Liver (tissue), 3 donors: ENCODE results near the gene SDK2.

Source experiments
- HNF4A ChIP-seq, 2 donors: conservative IDR thresholded peaks; 2 replicates each; pipeline ENCODE4 v1.6.1; 2016; ENCODE audit warnings: antibody characterized with exemption in 2 of 2, mild to moderate bottlenecking in 2 of 2
- JUND ChIP-seq, 2 donors: IDR thresholded peaks; 2 replicates each; pipeline ENCODE4 v1.6.1; 2016; ENCODE audit warnings: antibody characterized with exemption in 2 of 2
- RAD21 ChIP-seq, 2 donors: IDR thresholded peaks; 2 replicates each; pipeline ENCODE4 v1.6.1; 2016; ENCODE audit warnings: antibody characterized with exemption in 2 of 2, mild to moderate bottlenecking in 2 of 2
- YY1 ChIP-seq: IDR thresholded peaks from 2 replicates; pipeline ENCODE4 v1.6.1; 2016; ENCODE audit warnings: antibody characterized with exemption, mild to moderate bottlenecking
- TF ChIP-seq, protein P1 (sequence below): fragments of 150-350 bp; IDR thresholded peaks from 2 replicates; pipeline ENCODE4 v1.5.1; 2017; ENCODE audit warnings: improper control_type of control experiment, low read depth, low read length; ENCODE audit not compliant: missing input control
- TF ChIP-seq, protein P2 (sequence below): IDR thresholded peaks from 2 replicates; pipeline ENCODE4 v1.6.1; 2016; ENCODE audit warnings: antibody characterized with exemption
- TF ChIP-seq, protein P3 (sequence below): IDR thresholded peaks from 2 replicates; pipeline ENCODE4 v1.6.1; 2016; ENCODE audit warnings: antibody characterized with exemption, mild to moderate bottlenecking
- donor health status: healthy.
- donor health status: healthy.

DNA sequence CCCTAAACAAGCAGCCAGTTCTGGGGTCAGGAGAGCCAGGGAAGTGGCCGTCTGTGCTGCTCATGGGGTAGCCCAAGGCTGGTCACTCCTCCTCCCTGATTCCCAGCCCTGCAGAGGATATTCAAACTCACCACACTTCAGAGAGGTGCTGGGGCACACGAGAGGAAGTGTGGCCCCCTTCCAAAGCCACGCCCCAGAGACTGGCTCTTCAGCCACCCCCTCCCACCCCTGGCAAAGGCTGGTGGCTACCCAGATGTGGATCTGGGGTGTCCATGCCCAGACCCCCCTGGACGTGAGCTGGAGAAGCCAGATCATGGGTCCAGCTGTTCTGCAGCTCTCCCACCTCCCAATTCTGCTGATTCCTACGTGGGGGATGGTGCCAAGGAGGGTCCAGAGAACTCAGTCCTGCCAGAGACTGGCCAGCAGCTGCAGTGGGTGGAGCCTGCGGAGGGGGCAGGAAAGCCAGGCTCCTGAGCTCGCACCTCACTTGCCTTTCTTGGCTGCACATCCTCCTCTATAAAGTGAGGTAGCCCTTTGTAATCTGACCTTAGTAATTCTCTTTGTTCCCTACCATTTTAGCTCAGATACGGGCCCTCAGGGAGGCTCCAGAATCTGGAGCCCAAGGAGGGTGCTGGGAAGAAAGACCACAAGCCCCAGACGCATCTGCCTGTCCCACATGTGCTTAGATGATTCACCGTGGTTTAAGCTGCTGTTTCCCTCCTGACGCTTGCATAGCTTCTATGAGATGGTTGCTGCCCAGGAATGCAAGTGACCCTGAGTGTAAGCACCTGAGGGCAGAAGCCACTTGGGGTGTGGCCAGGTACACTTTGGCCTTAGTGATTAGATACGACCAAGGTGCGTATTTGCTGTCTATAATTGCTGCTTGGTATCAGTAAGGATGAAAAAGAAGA lies 15.3 kb downstream of the SDK2 start:
- no peak for TF ChIP-seq RAD21 (IDR thresholded peaks at IDR 0.05)
- TF ChIP-seq, protein P1, sequence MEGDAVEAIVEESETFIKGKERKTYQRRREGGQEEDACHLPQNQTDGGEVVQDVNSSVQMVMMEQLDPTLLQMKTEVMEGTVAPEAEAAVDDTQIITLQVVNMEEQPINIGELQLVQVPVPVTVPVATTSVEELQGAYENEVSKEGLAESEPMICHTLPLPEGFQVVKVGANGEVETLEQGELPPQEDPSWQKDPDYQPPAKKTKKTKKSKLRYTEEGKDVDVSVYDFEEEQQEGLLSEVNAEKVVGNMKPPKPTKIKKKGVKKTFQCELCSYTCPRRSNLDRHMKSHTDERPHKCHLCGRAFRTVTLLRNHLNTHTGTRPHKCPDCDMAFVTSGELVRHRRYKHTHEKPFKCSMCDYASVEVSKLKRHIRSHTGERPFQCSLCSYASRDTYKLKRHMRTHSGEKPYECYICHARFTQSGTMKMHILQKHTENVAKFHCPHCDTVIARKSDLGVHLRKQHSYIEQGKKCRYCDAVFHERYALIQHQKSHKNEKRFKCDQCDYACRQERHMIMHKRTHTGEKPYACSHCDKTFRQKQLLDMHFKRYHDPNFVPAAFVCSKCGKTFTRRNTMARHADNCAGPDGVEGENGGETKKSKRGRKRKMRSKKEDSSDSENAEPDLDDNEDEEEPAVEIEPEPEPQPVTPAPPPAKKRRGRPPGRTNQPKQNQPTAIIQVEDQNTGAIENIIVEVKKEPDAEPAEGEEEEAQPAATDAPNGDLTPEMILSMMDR, result no peak
- TF ChIP-seq YY1, result no peak
- TF ChIP-seq, protein P2, sequence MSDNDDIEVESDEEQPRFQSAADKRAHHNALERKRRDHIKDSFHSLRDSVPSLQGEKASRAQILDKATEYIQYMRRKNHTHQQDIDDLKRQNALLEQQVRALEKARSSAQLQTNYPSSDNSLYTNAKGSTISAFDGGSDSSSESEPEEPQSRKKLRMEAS, result no peak
- no peak for TF ChIP-seq JUND (IDR thresholded peaks at IDR 0.05)
- TF ChIP-seq HNF4A (conservative IDR thresholded peaks at IDR 0.05), result no peak
- TF ChIP-seq, protein P3, sequence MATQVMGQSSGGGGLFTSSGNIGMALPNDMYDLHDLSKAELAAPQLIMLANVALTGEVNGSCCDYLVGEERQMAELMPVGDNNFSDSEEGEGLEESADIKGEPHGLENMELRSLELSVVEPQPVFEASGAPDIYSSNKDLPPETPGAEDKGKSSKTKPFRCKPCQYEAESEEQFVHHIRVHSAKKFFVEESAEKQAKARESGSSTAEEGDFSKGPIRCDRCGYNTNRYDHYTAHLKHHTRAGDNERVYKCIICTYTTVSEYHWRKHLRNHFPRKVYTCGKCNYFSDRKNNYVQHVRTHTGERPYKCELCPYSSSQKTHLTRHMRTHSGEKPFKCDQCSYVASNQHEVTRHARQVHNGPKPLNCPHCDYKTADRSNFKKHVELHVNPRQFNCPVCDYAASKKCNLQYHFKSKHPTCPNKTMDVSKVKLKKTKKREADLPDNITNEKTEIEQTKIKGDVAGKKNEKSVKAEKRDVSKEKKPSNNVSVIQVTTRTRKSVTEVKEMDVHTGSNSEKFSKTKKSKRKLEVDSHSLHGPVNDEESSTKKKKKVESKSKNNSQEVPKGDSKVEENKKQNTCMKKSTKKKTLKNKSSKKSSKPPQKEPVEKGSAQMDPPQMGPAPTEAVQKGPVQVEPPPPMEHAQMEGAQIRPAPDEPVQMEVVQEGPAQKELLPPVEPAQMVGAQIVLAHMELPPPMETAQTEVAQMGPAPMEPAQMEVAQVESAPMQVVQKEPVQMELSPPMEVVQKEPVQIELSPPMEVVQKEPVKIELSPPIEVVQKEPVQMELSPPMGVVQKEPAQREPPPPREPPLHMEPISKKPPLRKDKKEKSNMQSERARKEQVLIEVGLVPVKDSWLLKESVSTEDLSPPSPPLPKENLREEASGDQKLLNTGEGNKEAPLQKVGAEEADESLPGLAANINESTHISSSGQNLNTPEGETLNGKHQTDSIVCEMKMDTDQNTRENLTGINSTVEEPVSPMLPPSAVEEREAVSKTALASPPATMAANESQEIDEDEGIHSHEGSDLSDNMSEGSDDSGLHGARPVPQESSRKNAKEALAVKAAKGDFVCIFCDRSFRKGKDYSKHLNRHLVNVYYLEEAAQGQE, result no peak
